Ectodermal cell (in vitro differentiated cells): ENCODE data around the gene SLC2A10. TPM values are rescaled to one million over a fixed set of nuclear protein-coding genes. Genes with fewer than 3 reads are reported as not detected.

Source experiments
- H3K27ac ChIP-seq: 2 replicates; pipeline ENCODE4 v1.7.0; 2013; ENCODE audit warnings: mild to moderate bottlenecking, low read depth, low read length; ENCODE audit not compliant: insufficient read depth, poor library complexity, severe bottlenecking
- H3K27me3 ChIP-seq: 2 replicates; pipeline ENCODE4 v1.7.0; 2013; ENCODE audit warnings: mild to moderate bottlenecking, low read length; ENCODE audit not compliant: insufficient read depth, control insufficient read depth, poor library complexity, severe bottlenecking
- H3K36me3 ChIP-seq: one replicate; pipeline ENCODE4 v1.7.0; 2013; ENCODE audit warnings: low read length; ENCODE audit not compliant: control insufficient read depth, insufficient read depth
- H3K4me1 ChIP-seq: one replicate; pipeline ENCODE4 v1.7.0; 2013; ENCODE audit warnings: low read length; ENCODE audit not compliant: control insufficient read depth, insufficient read depth
- H3K4me3 ChIP-seq: 2 replicates; pipeline ENCODE4 v1.7.0; 2013; ENCODE audit warnings: low read depth, low read length, control low read depth; ENCODE audit not compliant: insufficient read depth
- H3K9me3 ChIP-seq: 2 replicates; pipeline ENCODE4 v1.7.0; 2013; ENCODE audit warnings: mild to moderate bottlenecking, low read length, moderate library complexity; ENCODE audit not compliant: control insufficient read depth
- WGBS, 2 experiments: methylation state at CpG; one replicate each; pipeline ENCODE4 v1.1.7; 2013; ENCODE audit warnings: missing lambda C conversion rate in 2 of 2; 5-methylcytosine and 5-hydroxymethylcytosine counted together
- polyA plus RNA-seq, 4 experiments: library from polyadenylated mRNA; stranded (reverse); fragments of 50-300 nt; gene quantifications; one replicate each; pipeline ENCODE4 v1.2.3, GENCODE V29; 2013

SLC2A10 gene
- 11.4 TPM for polyA plus RNA-seq (2013, experiment 1 of 4)
- polyA plus RNA-seq (2013, experiment 2 of 4), result 11.1 TPM
- polyA plus RNA-seq (2013, experiment 3 of 4), result 9.4 TPM
- 9.7 TPM for polyA plus RNA-seq (2013, experiment 4 of 4)

DNA sequence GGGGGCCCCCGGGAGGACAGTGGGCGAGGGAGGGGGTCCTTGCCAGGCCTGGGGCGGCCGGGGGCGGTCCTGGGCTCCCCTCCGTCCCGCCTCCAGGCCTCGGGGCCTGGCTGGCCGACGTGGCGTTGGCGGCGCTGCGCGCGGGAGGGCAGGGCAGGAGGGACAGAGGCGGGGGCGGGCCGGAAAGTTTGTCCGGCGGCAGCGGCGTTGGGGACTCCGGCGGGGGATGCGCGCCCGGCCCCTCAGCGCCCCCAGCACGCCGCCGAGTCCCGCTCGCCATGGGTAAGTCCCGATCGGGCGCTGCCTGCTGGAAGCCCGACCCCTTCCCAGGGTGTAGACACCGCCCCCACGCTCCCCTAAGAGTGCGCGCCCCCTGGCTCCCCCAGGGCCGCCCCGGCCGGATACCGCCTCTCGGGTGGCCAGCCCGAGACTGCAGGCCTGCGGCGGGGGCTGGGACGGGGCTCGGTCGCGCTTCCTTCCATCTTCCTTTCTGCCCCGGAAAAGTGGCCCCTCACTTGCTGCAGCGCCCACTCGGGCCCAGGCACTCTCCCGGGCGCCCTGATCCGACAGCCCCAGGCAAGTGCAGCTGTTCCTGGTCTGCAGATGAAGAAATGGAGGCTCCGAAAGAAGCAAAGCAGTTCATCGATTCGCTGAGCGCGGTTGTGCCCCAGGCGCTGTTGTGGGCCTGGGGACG lies at the start of gene SLC2A10:
SLC2A10 (plus strand) TSS at position 191 of the 694 bp plus-strand sequence; CDS start at position 279, 88 bp downstream.
- 2% methylated on average over 67 of the region's 67 CpGs for WGBS, 2 experiments
- no peaks in the 10 kb centered on the region for H3K36me3 ChIP-seq
- no peak within 1 kb of the TSS for H3K27ac ChIP-seq
- peaks cover 11% of the 10 kb centered on the region for H3K4me1 ChIP-seq
- H3K27me3 ChIP-seq, result no peaks in the 10 kb centered on the region
- H3K9me3 ChIP-seq, result no peaks in the 10 kb centered on the region
- H3K4me3 ChIP-seq, result peak within 1 kb of the TSS; percentile 56

DNA sequence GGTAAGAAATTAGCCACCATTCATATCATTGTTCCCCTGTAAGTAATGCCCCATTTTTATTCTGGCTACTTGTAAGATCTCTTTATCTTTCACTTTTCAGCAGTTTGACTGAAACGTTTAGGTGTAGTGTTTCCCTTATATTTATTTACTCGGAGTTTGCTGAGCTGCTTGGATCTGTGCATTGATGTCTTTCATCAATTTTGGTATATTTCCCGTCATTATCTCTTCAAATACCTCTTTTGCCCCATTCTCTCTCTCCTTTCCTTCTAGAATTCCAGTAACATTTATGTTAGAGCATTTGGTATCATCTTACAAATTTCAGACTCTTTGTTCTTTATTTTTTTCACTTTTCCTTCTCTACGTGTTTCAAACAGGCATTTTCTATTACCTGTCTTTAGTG lies 49.0 kb upstream of the SLC2A10 start:
- no peaks in the 10 kb centered on the region for H3K4me1 ChIP-seq
- H3K27me3 ChIP-seq, result no peaks in the 10 kb centered on the region
- no peak overlapping the region for H3K27ac ChIP-seq
- H3K9me3 ChIP-seq, result no peaks in the 10 kb centered on the region
- H3K4me3 ChIP-seq, result no peak overlapping the region
- WGBS, 2 experiments, result 92 to 96% methylated on average over 4 of the region's 4 CpGs
- H3K36me3 ChIP-seq, result no peaks in the 10 kb centered on the region

DNA sequence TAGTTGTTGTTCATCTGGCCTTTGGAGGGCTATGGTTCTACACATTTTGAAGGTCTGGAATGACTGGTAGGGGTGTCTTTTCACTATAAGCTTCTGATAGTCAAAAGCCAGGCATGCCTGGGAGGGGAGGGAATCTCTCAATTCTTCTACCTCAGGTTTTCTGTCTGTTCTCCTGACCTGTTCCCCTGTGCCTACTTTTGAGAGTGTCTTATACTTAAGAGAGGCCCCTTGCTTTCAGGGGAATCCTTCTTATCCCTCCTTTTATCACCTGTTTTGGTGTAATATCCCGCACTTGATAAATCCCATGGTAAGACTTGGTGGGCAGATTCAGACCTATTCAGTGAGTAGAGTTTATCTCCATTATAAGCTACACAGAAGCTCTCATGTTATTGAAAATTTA lies 47.8 kb upstream of the SLC2A10 start:
- 100% methylated on average over 1 of the region's 1 CpG for WGBS, 2 experiments
- Histone ChIP-seq H3K4me1 (no peaks in the 10 kb centered on the region), H3K4me3 (no peak overlapping the region), H3K9me3 (no peaks in the 10 kb centered on the region), H3K27me3 (no peaks in the 10 kb centered on the region), H3K27ac (no peak overlapping the region), H3K36me3 (no peaks in the 10 kb centered on the region)

DNA sequence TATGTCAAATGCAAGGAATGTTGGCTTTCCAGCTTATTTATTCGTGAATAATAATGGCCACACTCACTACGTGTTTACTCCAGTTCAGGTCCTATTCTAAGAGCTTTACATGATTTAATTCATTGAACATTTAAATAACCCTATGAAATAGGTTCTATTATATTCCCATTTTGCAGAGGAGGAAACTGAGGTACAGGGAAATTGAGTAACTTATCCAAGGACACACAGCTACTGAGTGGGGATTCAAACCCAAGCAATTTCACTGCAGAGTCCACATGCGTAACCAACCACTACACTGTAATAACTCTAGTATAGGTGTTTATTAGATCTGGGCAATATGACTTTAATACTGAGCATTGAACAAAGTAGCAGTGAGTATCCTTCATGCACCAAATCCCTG lies 45.9 kb upstream of the SLC2A10 start:
- H3K9me3 ChIP-seq, result no peaks in the 10 kb centered on the region
- no peak overlapping the region for H3K27ac ChIP-seq
- H3K36me3 ChIP-seq, result no peaks in the 10 kb centered on the region
- 93 to 97% methylated on average over 3 of the region's 3 CpGs for WGBS, 2 experiments
- H3K4me1 ChIP-seq, result no peaks in the 10 kb centered on the region
- H3K27me3 ChIP-seq, result no peaks in the 10 kb centered on the region
- no peak overlapping the region for H3K4me3 ChIP-seq

DNA sequence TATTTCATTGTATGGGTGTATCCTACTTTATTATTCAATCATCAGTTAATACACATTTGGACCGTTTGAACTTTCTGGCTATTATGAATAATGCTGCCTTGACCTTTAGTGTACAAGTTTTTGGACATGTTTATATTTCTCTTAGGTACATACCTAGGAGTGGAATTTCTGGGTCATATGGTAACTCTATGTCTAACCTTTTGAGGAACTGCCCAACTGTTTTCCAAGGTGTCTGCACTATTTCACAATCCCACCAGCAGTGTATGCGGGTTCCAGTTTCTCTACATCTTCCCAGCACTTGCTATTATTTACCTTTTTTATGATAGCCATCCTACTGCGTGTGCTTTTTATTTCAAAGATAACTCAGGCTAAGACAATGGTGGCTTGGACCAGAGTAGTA lies 43.8 kb upstream of the SLC2A10 start:
- 92 to 95% methylated on average over 2 to 3 of the region's 3 CpGs for WGBS, 2 experiments

DNA sequence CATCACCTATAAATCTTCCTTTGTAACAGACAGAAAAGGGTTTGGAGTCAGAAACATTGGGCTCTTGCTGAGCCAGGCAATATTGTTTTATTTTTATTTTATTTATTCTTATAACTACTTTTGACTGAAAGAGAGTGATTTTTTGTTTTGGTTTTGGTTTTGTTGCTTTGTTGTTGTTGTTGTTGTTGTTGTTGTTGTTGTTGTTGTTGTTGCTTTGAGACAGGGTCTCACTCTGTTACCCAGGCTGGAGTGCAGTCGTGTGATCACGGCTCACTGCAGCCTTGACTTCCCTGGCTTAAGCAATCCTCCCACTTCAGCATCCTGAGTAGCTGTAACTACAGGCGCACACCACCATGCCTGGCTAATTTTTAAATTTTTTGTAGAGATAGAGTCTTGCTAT lies 43.1 kb upstream of the SLC2A10 start:
- Histone ChIP-seq H3K36me3 (no peaks in the 10 kb centered on the region), H3K4me1 (no peaks in the 10 kb centered on the region), H3K27me3 (no peaks in the 10 kb centered on the region), H3K27ac (no peak overlapping the region), H3K9me3 (no peaks in the 10 kb centered on the region), H3K4me3 (no peak overlapping the region)
- WGBS, 2 experiments, result 73 to 97% methylated on average over 3 of the region's 3 CpGs

More for the DNA sequence above, 43.8 kb upstream of the SLC2A10 start:
- Histone ChIP-seq H3K4me3 (no peak overlapping the region), H3K27ac (no peak overlapping the region), H3K4me1 (no peaks in the 10 kb centered on the region), H3K36me3 (no peaks in the 10 kb centered on the region), H3K27me3 (no peaks in the 10 kb centered on the region), H3K9me3 (no peaks in the 10 kb centered on the region)

DNA sequence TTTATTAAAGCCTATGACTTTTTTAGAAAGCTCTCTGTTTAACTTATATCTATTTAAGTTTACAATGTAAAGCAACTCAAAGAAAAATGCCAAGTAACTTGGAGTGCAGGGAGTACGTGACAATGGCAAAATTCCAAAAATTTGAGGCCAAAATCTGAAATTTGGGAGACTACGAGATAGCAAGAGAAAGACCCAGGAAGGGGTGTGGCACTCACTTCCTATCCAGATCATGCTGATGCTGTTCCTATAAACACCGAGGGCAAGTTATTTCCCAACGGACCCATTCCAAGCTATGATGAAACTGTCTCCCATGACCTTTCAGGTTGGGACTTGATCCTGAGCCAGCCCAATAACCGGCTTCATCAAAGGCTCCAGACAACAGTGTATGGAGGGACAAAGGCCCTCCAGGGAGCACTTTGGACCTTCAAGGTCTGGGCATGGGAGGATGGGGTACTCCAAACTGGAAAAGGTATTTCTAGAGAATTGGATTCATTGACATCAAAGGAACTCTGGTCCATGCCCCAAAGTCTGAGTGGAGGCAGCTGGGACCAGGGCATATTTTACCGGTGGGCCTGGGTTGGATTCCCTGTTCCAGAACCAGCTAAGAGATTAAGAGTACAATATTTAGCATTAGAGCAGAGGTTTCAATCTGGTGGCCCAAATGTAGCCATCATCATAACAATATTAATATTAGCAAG lies 42.5 kb upstream of the SLC2A10 start:
- H3K36me3 ChIP-seq, result no peaks in the 10 kb centered on the region

DNA sequence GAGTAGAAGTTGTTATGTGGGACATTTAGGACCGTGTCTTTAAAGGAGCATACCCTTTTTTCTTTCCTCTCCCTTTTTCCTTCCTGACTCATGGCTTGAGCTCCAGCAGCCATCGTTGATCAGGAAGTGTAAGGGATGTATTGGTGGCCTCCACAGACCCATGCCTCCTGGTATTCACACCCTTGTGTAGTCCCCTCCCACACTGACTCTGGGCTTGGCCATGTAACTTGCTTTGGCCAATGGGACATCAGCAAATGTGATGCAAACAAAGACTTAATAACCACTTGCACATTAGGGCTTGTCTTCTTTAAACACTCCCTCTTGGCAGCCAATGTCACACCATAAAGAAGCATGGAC lies 39.2 kb upstream of the SLC2A10 start:
- H3K36me3 ChIP-seq, result no peaks in the 10 kb centered on the region
- H3K4me3 ChIP-seq, result no peak overlapping the region
- H3K27me3 ChIP-seq, result no peaks in the 10 kb centered on the region
- H3K4me1 ChIP-seq, result peaks cover 4% of the 10 kb centered on the region
- H3K9me3 ChIP-seq, result no peaks in the 10 kb centered on the region
- WGBS, 2 experiments, result 95% methylated on average over 2 of the region's 2 CpGs
- H3K27ac ChIP-seq, result no peak overlapping the region

More for the DNA sequence above, 42.5 kb upstream of the SLC2A10 start:
- WGBS, 2 experiments, result 95 to 96% methylated on average over 6 of the region's 6 CpGs
- Histone ChIP-seq H3K4me1 (no peaks in the 10 kb centered on the region), H3K9me3 (no peaks in the 10 kb centered on the region), H3K27me3 (no peaks in the 10 kb centered on the region), H3K27ac (no peak overlapping the region), H3K4me3 (no peak overlapping the region)

DNA sequence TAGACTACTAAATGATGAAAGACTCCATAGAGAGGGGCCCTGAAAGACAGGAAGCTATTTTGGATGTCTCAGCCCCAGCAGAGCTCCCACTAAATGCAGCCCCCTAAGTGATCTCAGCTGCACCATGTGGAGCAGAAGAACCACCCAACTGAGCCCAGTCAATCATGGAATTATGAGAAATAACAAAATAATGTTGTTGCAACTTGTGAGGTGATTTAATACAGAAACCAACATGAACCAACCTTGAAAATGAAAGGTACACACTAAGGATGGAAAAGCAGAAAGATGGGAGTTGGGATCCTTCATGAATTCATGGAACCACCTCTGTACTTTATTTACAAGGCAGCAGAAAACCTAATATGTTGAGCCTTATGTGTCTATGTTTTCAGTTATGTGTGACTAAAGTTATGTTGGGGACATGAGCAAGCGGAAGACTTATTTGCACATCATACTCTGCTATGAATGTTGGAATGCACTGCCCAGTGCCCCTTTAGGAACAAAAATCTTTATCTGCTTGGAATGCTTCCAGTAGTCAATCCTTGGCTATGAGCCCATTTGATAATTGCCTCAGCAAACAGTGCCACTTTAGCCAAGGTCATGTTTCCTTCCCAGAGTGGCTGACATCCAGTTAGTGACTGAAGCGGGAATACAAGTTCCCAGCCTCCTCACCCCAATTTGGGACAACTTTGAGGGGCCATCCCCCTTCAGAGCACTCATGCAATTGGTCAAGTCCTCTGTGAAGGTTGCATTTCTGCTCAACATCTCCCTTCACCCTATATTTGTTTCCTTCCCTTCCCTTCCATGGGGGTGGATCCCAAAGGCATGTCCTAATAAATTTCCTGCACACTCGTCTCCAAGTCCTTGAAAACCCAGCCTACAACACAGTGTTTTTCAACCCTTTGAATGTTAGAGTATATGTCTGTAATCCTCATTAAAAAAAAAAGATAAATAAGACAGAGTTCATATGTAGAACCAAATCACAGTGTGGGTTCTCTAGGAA lies 38.6 kb upstream of the SLC2A10 start:
- Histone ChIP-seq H3K36me3 (no peaks in the 10 kb centered on the region), H3K27me3 (no peaks in the 10 kb centered on the region), H3K4me1 (peaks cover 4% of the 10 kb centered on the region), H3K27ac (no peak overlapping the region), H3K4me3 (no peak overlapping the region), H3K9me3 (no peaks in the 10 kb centered on the region)
- 84 to 97% methylated on average over 2 to 3 of the region's 3 CpGs for WGBS, 2 experiments
